NCI-H1105 (cell line): ENCODE measurements around the gene ZBTB14.

Experiments
- DNase-seq: peaks from one replicate; lab custom pipeline; 2025; lab: John Stamatoyannopoulos, UW

ZBTB14 gene

GRCh38 chr18:5295231-5295920, at the start of gene ZBTB14:
TSS of gene ZBTB14 (minus strand) at chr18:5295726. CDS start at chr18:5293246, 2,480 bp downstream.
- DNase-seq, result peak; percentile 68

- DNase-seq, result no peak
Observed at GRCh38 chr18:5339202-5339834, 43.8 kb upstream of the ZBTB14 start.

- DNase-seq, result no peak
Observed at GRCh38 chr18:5334456-5335075, 39.0 kb upstream of the ZBTB14 start.

GRCh38 chr18:5318061-5318700, 22.7 kb upstream of the ZBTB14 start:
- DNase-seq, result no peak

GRCh38 chr18:5317186-5317585, 21.7 kb upstream of the ZBTB14 start:
- DNase-seq, result no peak

GRCh38 chr18:5315838-5316237, 20.3 kb upstream of the ZBTB14 start:
- DNase-seq, result no peak

- no peak for DNase-seq
Observed at GRCh38 chr18:5311301-5311989, 15.9 kb upstream of the ZBTB14 start.

- DNase-seq, result no peak
Observed at GRCh38 chr18:5309888-5310470, 14.5 kb upstream of the ZBTB14 start.

GRCh38 chr18:5305835-5306234, 10.3 kb upstream of the ZBTB14 start:
- no peak for DNase-seq

- DNase-seq, result no peak
Observed at GRCh38 chr18:5304232-5304631, 8.7 kb upstream of the ZBTB14 start.

GRCh38 chr18:5303636-5304035, 8.1 kb upstream of the ZBTB14 start:
- no peak for DNase-seq

GRCh38 chr18:5302606-5303005, 7.1 kb upstream of the ZBTB14 start:
- no peak for DNase-seq

- DNase-seq, result no peak
Observed at GRCh38 chr18:5300476-5301010, 5.0 kb upstream of the ZBTB14 start.

- no peak for DNase-seq
Observed at GRCh38 chr18:5298156-5298852, 2.8 kb upstream of the ZBTB14 start.

GRCh38 chr18:5297597-5297996, 2.1 kb upstream of the ZBTB14 start:
- DNase-seq, result no peak

- DNase-seq, result peak; percentile 75
Observed at GRCh38 chr18:5296706-5297320, 1.3 kb upstream of the ZBTB14 start.

- DNase-seq, result peak; percentile 80
Observed at GRCh38 chr18:5295981-5296705, 617 bp upstream of the ZBTB14 start.

GRCh38 chr18:5294457-5295230, 882 bp downstream of the ZBTB14 start:
- DNase-seq, result peak; percentile 68

GRCh38 chr18:5294113-5294456, 1.4 kb downstream of the ZBTB14 start:
- no peak for DNase-seq
